Aorta (tissue), 5 donors: ENCODE results near the gene GTF2A2. TPM values are rescaled to one million over a fixed set of nuclear protein-coding genes. Genes with fewer than 3 reads are reported as not detected.

Source experiments
- ATAC-seq: fragments of 200-7000 bp; cut with Tn5 transposase; one replicate; pipeline ENCODE4 v1.9.1; 2022; ENCODE audit warnings: moderate library complexity; ENCODE audit not compliant: low FRiP score
- DNase-seq, 2 donors: peaks; one replicate each; pipeline ENCODE4 v3.0.0-alpha.2; 2020
- H3K27ac ChIP-seq, 2 donors: one replicate each; pipeline ENCODE4 v1.5.1; 2013; ENCODE audit warnings: low read length in 2 of 2, mild to moderate bottlenecking in 2 of 2, moderate library complexity in 2 of 2, control low read depth in 1 of 2, inconsistent platforms in 1 of 2, low read depth in 1 of 2
- H3K27me3 ChIP-seq, 2 donors: one replicate each; pipeline ENCODE4 v1.6.1; 2013; ENCODE audit warnings: control low read depth in 1 of 2, low read length in 1 of 2, mild to moderate bottlenecking in 1 of 2, moderate library complexity in 1 of 2; ENCODE audit not compliant: insufficient read depth in 2 of 2, control insufficient read depth in 1 of 2
- H3K36me3 ChIP-seq, 2 donors: one replicate each; pipeline ENCODE4 v1.6.1; 2013; ENCODE audit warnings: control low read depth in 1 of 2, low read length in 1 of 2, mild to moderate bottlenecking in 1 of 2; ENCODE audit not compliant: insufficient read depth in 2 of 2, control insufficient read depth in 1 of 2
- H3K4me1 ChIP-seq, 2 donors: one replicate each; pipeline ENCODE4 v1.6.1; 2013; ENCODE audit warnings: low read length in 2 of 2, control low read depth in 1 of 2, mild to moderate bottlenecking in 1 of 2, moderate library complexity in 1 of 2; ENCODE audit not compliant: insufficient read depth in 2 of 2, control insufficient read depth in 1 of 2
- H3K4me3 ChIP-seq, 2 donors: one replicate each; pipeline ENCODE4 v1.5.1; 2013; ENCODE audit warnings: low read length in 2 of 2, control low read depth in 1 of 2, mild to moderate bottlenecking in 1 of 2
- H3K9me3 ChIP-seq: one replicate; pipeline ENCODE4 v1.6.1; 2013; ENCODE audit warnings: mild to moderate bottlenecking, low read length; ENCODE audit not compliant: control insufficient read depth
- whole genome bisulfite sequencing, 2 donors: extraction: QIAGEN DNeasy Blood & Tissue Kit; methylation state at CpG; one replicate each; pipeline ENCODE4 v1.1.7; 2013; 5-methylcytosine and 5-hydroxymethylcytosine counted together
- intact Hi-C, 2 donors: fragments of 100-400 bp; cut with DNase I; formaldehyde crosslinking; loops; one replicate each; pipeline versions ENCODE4 v1.14.2 to v1.15.0; 2022
- polyA plus RNA-seq, 2 donors: library from polyadenylated mRNA; stranded (reverse); fragments of 200-250 nt; gene quantifications; one replicate each; pipeline ENCODE4 v1.2.3, GENCODE V29; 2013
- total RNA-seq, 2 donors: library from RNA; stranded (reverse); fragmentation: NEBNext Ultra II Directional; extraction: Animal tissue kit (Norgen Biotek cat#: 25700); gene quantifications; one replicate each; pipeline ENCODE4 v1.2.1, GENCODE V29; 2021
- donor health status: healthy with polysubstance abuse.
- donor health status: Bipolar disorder and iron deficiency.
- donor health status: DM: no; HTN: no; CAD: no.
- donor health status: DM: no; HTN: no; CAD: no.
- donor health status: DM: yes; HTN: yes; CAD: no.

The GTF2A2 gene
- total and polyA plus RNA-seq, 4 donors: 59.1 to 79.3 (median 67.4) TPM

- 38 to 45% methylated on average over 4 of the region's 4 CpGs for WGBS, 2 donors
- Histone ChIP-seq H3K4me1 (no peaks in the 10 kb centered on the region), H3K9me3 (no peaks in the 10 kb centered on the region), H3K27me3 (no peaks in the 10 kb centered on the region), H3K36me3 (no peaks in the 10 kb centered on the region), H3K27ac (no peak overlapping the region), H3K4me3 (no peak overlapping the region)
- ATAC-seq (no peak), DNase-seq (no peak)
- intact Hi-C loops: no loop called here
Measured at GRCh38 chr15:59632714-59633113, 24.6 kb downstream of the GTF2A2 start.

- Histone ChIP-seq H3K4me1 (no peaks in the 10 kb centered on the region), H3K27ac (no peak overlapping the region), H3K36me3 (no peaks in the 10 kb centered on the region), H3K4me3 (no peak overlapping the region), H3K9me3 (no peaks in the 10 kb centered on the region), H3K27me3 (peaks cover 0 to 2% of the 10 kb centered on the region in 2 donors)
- intact Hi-C loops: no loop called here
- 32 to 37% methylated on average over 6 of the region's 6 CpGs for WGBS, 2 donors
- ATAC-seq (no peak), DNase-seq (peak in 1 of 2 donors; percentile 61)
Measured at GRCh38 chr15:59622289-59622688, 35.0 kb downstream of the GTF2A2 start.

GRCh38 chr15:59618406-59618805 is 38.9 kb downstream of the GTF2A2 start:
- Histone ChIP-seq H3K36me3 (no peaks in the 10 kb centered on the region), H3K27me3 (peaks cover 0 to 2% of the 10 kb centered on the region in 2 donors), H3K4me1 (no peaks in the 10 kb centered on the region), H3K27ac (no peak overlapping the region), H3K9me3 (no peaks in the 10 kb centered on the region), H3K4me3 (no peak overlapping the region)
- 80 to 88% methylated on average over 4 of the region's 4 CpGs for whole genome bisulfite sequencing, 2 donors
- intact Hi-C loops: no loop called here
- no peak for ATAC-seq
- no peak for DNase-seq

GRCh38 chr15:59616379-59616778 is 40.9 kb downstream of the GTF2A2 start:
- intact Hi-C loops: no loop called here
- ATAC-seq (no peak), DNase-seq (no peak)
- Histone ChIP-seq H3K27ac (no peak overlapping the region), H3K4me3 (no peak overlapping the region), H3K9me3 (no peaks in the 10 kb centered on the region), H3K36me3 (no peaks in the 10 kb centered on the region), H3K27me3 (peaks cover 0 to 2% of the 10 kb centered on the region in 2 donors), H3K4me1 (no peaks in the 10 kb centered on the region)
- WGBS, 2 donors: 22 to 40% methylated on average over 3 of the region's 3 CpGs

GRCh38 chr15:59615661-59616060 is 41.7 kb downstream of the GTF2A2 start:
- DNase-seq: no peak
- 62 to 63% methylated on average over 5 of the region's 5 CpGs for WGBS, 2 donors
- intact Hi-C loops: no loop called here
- H3K9me3 ChIP-seq: no peaks in the 10 kb centered on the region
- H3K4me3 ChIP-seq: no peak overlapping the region
- no peaks in the 10 kb centered on the region for H3K4me1 ChIP-seq
- peaks cover 0 to 2% of the 10 kb centered on the region in 2 donors for H3K27me3 ChIP-seq
- no peaks in the 10 kb centered on the region for H3K36me3 ChIP-seq
- H3K27ac ChIP-seq: no peak overlapping the region
- ATAC-seq: no peak

- intact Hi-C loops: no loop called here
- no peak overlapping the region for H3K4me3 ChIP-seq
- no peak for ATAC-seq
- peaks cover 2% of the 10 kb centered on the region for H3K9me3 ChIP-seq
- no peak overlapping the region for H3K27ac ChIP-seq
- H3K36me3 ChIP-seq: no peaks in the 10 kb centered on the region
- peaks cover 0 to 2% of the 10 kb centered on the region in 2 donors for H3K27me3 ChIP-seq
- 94 to 98% methylated on average over 7 of the region's 7 CpGs for WGBS, 2 donors
- no peak for DNase-seq
- no peaks in the 10 kb centered on the region for H3K4me1 ChIP-seq
Measured at GRCh38 chr15:59614153-59614552, 43.2 kb downstream of the GTF2A2 start.

GRCh38 chr15:59611276-59612260 is 45.7 kb downstream of the GTF2A2 start, which contains the start of gene GCNT3:
TSS of gene GCNT3 (plus strand) at chr15:59611783. CDS start at chr15:59618239, 6,456 bp downstream.
- 73 to 80% methylated on average over 8 of the region's 8 CpGs for WGBS, 2 donors
- no peaks in the 10 kb centered on the region for H3K36me3 ChIP-seq
- intact Hi-C loops: no loop called here
- H3K27ac ChIP-seq: no peak within 1 kb of the TSS
- H3K4me1 ChIP-seq: no peaks in the 10 kb centered on the region
- DNase-seq: no peak
- H3K4me3 ChIP-seq: no peak within 1 kb of the TSS
- H3K9me3 ChIP-seq: peaks cover 2% of the 10 kb centered on the region
- H3K27me3 ChIP-seq: no peaks in the 10 kb centered on the region
- no peak for ATAC-seq

- Histone ChIP-seq H3K27me3 (no peaks in the 10 kb centered on the region), H3K4me1 (no peaks in the 10 kb centered on the region), H3K27ac (no peak overlapping the region), H3K4me3 (no peak overlapping the region), H3K9me3 (peaks cover 2% of the 10 kb centered on the region), H3K36me3 (no peaks in the 10 kb centered on the region)
- DNase-seq (no peak), ATAC-seq (no peak)
- 61 to 76% methylated on average over 7 of the region's 7 CpGs for WGBS, 2 donors
- intact Hi-C loops: no loop called here
Measured at GRCh38 chr15:59609730-59610712, 47.3 kb downstream of the GTF2A2 start.
